ENCODE results near the gene SUMO3.

Gene SUMO3

GRCh38 chr21:44820851-44821250 is 3.0 kb upstream of the SUMO3 start:
- peaks cover 13% of the 10 kb centered on the region for H3K79me1 ChIP-seq (ENCODE audit: low read depth, low read length)
- peaks cover 0 to 3% (median 0%) of the 10 kb centered on the region in 3 experiments for H3K27me3 ChIP-seq (ENCODE audit: control insufficient read depth in 3 of 3, insufficient read depth in 3 of 3, low read depth in 1 of 3, low read length in 3 of 3)
- WGBS, 2 donors (ENCODE audit: extremely low coverage in 2 of 2, insufficient read length in 2 of 2, insufficient replicate concordance in 1 of 2) = no CpG with 5 or more reads among the region's 3 CpGs
- H3K27ac ChIP-seq (replicated peaks; ENCODE audit: low read length) = no peak overlapping the region
- no peak overlapping the region for H2AFZ ChIP-seq (ENCODE audit: low read length)
- no peak overlapping the region for H3K4me3 ChIP-seq (ENCODE audit: low read length in 2 of 2)
- no peak for DNase-seq (ENCODE audit: low spot score)
- H3K9me3 ChIP-seq (replicated peaks in 1 of 2; ENCODE audit: control insufficient read depth in 2 of 2, insufficient read depth in 1 of 2, low read depth in 1 of 2, low read length in 2 of 2) = peaks cover 20 to 30% of the 10 kb centered on the region in 2 donors
- H4K91ac ChIP-seq (ENCODE audit: low read depth, low read length, poor library complexity) = no peak overlapping the region
- no peak overlapping the region for H3K14ac ChIP-seq (ENCODE audit: low read length)
- H2BK15ac ChIP-seq (ENCODE audit: low read length) = no peak overlapping the region
- H2BK12ac ChIP-seq (ENCODE audit: low read length) = no peak overlapping the region
- no peak overlapping the region for H2BK120ac ChIP-seq (ENCODE audit: low read depth, low read length)
- no peaks in the 10 kb centered on the region for H3K36me3 ChIP-seq (replicated peaks in 1 of 2; ENCODE audit: control insufficient read depth in 2 of 2, insufficient read depth in 2 of 2, low read length in 2 of 2)
- H3K18ac ChIP-seq (ENCODE audit: low read length) = no peak overlapping the region
- H3K9ac ChIP-seq (ENCODE audit: low read depth, low read length, poor library complexity) = no peak overlapping the region
- H3K4ac ChIP-seq (ENCODE audit: low read length) = no peak overlapping the region
- peaks cover 0 to 7% of the 10 kb centered on the region in 2 donors for H3K4me1 ChIP-seq (ENCODE audit: control insufficient read depth in 2 of 2, insufficient read depth in 1 of 2, low read depth in 1 of 2, low read length in 2 of 2)
- no peak overlapping the region for H2AK5ac ChIP-seq (ENCODE audit: low read depth, low read length)
- H4K8ac ChIP-seq (ENCODE audit: low read depth, low read length) = no peak overlapping the region
- no peak overlapping the region for H2BK5ac ChIP-seq (ENCODE audit: low read length)
- H3K23ac ChIP-seq (ENCODE audit: low read depth, low read length, poor library complexity) = no peak overlapping the region
- H3K4me2 ChIP-seq (ENCODE audit: insufficient read depth, low read length, poor library complexity, severe bottlenecking) = no peak overlapping the region

- DNase-seq (ENCODE audit: low spot score) = no peak
- Histone ChIP-seq H3K14ac (ENCODE audit: low read length) (peak overlapping the region; percentile 12), H4K8ac (ENCODE audit: low read depth, low read length) (no peak overlapping the region), H3K23ac (ENCODE audit: low read depth, low read length, poor library complexity) (peak overlapping the region; percentile 91), H3K36me3 (replicated peaks in 1 of 2; ENCODE audit: control insufficient read depth in 2 of 2, insufficient read depth in 2 of 2, low read length in 2 of 2) (peaks cover 0 to 1% of the 10 kb centered on the region in 2 donors), H3K27me3 (ENCODE audit: control insufficient read depth in 3 of 3, insufficient read depth in 3 of 3, low read depth in 1 of 3, low read length in 3 of 3) (peaks cover 0 to 3% (median 0%) of the 10 kb centered on the region in 3 experiments), H3K4ac (ENCODE audit: low read length) (no peak overlapping the region), H3K9ac (ENCODE audit: low read depth, low read length, poor library complexity) (no peak overlapping the region), H2BK12ac (ENCODE audit: low read length) (no peak overlapping the region), H4K91ac (ENCODE audit: low read depth, low read length, poor library complexity) (no peak overlapping the region), H3K4me2 (ENCODE audit: insufficient read depth, low read length, poor library complexity, severe bottlenecking) (no peak overlapping the region), H3K9me3 (replicated peaks in 1 of 2; ENCODE audit: control insufficient read depth in 2 of 2, insufficient read depth in 1 of 2, low read depth in 1 of 2, low read length in 2 of 2) (peaks cover 20 to 30% of the 10 kb centered on the region in 2 donors), H3K27ac (replicated peaks; ENCODE audit: low read length) (no peak overlapping the region), H2BK120ac (ENCODE audit: low read depth, low read length) (no peak overlapping the region), H3K4me3 (ENCODE audit: low read length in 2 of 2) (no peak overlapping the region), H3K79me1 (ENCODE audit: low read depth, low read length) (peaks cover 21% of the 10 kb centered on the region), H2AK5ac (ENCODE audit: low read depth, low read length) (peak overlapping the region; percentile 98), H2BK5ac (ENCODE audit: low read length) (peak overlapping the region; percentile 53), H2AFZ (ENCODE audit: low read length) (no peak overlapping the region), H3K18ac (ENCODE audit: low read length) (no peak overlapping the region), H3K4me1 (ENCODE audit: control insufficient read depth in 2 of 2, insufficient read depth in 1 of 2, low read depth in 1 of 2, low read length in 2 of 2) (peaks cover 0 to 7% of the 10 kb centered on the region in 2 donors), H2BK15ac (ENCODE audit: low read length) (peak overlapping the region; percentile 96)
- WGBS, 2 donors (ENCODE audit: extremely low coverage in 2 of 2, insufficient read length in 2 of 2, insufficient replicate concordance in 1 of 2) = no CpG with 5 or more reads among the region's 33 CpGs
These were observed 1.7 kb upstream of the SUMO3 start for GRCh38 chr21:44819283-44820243.

GRCh38 chr21:44818640-44819011 is 764 bp upstream of the SUMO3 start:
- H3K23ac ChIP-seq (ENCODE audit: low read depth, low read length, poor library complexity) = peak overlapping the region; percentile 91
- H3K9me3 ChIP-seq (replicated peaks in 1 of 2; ENCODE audit: control insufficient read depth in 2 of 2, insufficient read depth in 1 of 2, low read depth in 1 of 2, low read length in 2 of 2) = peaks cover 20 to 30% of the 10 kb centered on the region in 2 donors
- peak overlapping the region; percentile 62 for H3K4me2 ChIP-seq (ENCODE audit: insufficient read depth, low read length, poor library complexity, severe bottlenecking)
- H3K4me3 ChIP-seq (ENCODE audit: low read length in 2 of 2) = peak overlapping the region; percentile 62 to 89
- peaks cover 0 to 7% of the 10 kb centered on the region in 2 donors for H3K4me1 ChIP-seq (ENCODE audit: control insufficient read depth in 2 of 2, insufficient read depth in 1 of 2, low read depth in 1 of 2, low read length in 2 of 2)
- H2BK120ac ChIP-seq (ENCODE audit: low read depth, low read length) = peak overlapping the region; percentile 87
- peak overlapping the region; percentile 97 for H3K18ac ChIP-seq (ENCODE audit: low read length)
- H3K4ac ChIP-seq (ENCODE audit: low read length) = peak overlapping the region; percentile 53
- peak overlapping the region; percentile 53 for H2BK5ac ChIP-seq (ENCODE audit: low read length)
- H3K36me3 ChIP-seq (replicated peaks in 1 of 2; ENCODE audit: control insufficient read depth in 2 of 2, insufficient read depth in 2 of 2, low read length in 2 of 2) = peaks cover 2 to 6% of the 10 kb centered on the region in 2 donors
- H3K27ac ChIP-seq (replicated peaks; ENCODE audit: low read length) = no peak overlapping the region
- no peak overlapping the region for H4K91ac ChIP-seq (ENCODE audit: low read depth, low read length, poor library complexity)
- no peak overlapping the region for H2BK12ac ChIP-seq (ENCODE audit: low read length)
- peak overlapping the region; percentile 96 for H2BK15ac ChIP-seq (ENCODE audit: low read length)
- peaks cover 0 to 3% (median 0%) of the 10 kb centered on the region in 3 experiments for H3K27me3 ChIP-seq (ENCODE audit: control insufficient read depth in 3 of 3, insufficient read depth in 3 of 3, low read depth in 1 of 3, low read length in 3 of 3)
- WGBS, 2 donors (ENCODE audit: extremely low coverage in 2 of 2, insufficient read length in 2 of 2, insufficient replicate concordance in 1 of 2) = no CpG with 5 or more reads among the region's 37 CpGs
- no peak overlapping the region for H3K9ac ChIP-seq (ENCODE audit: low read depth, low read length, poor library complexity)
- H4K8ac ChIP-seq (ENCODE audit: low read depth, low read length) = peak overlapping the region; percentile 17
- peak overlapping the region; percentile 82 for H3K14ac ChIP-seq (ENCODE audit: low read length)
- H2AFZ ChIP-seq (ENCODE audit: low read length) = peak overlapping the region; percentile 92
- DNase-seq (ENCODE audit: low spot score) = no peak
- H3K79me1 ChIP-seq (ENCODE audit: low read depth, low read length) = peaks cover 21% of the 10 kb centered on the region
- H2AK5ac ChIP-seq (ENCODE audit: low read depth, low read length) = peak overlapping the region; percentile 98

- Histone ChIP-seq H2BK15ac (ENCODE audit: low read length) (no peak overlapping the region), H3K9ac (ENCODE audit: low read depth, low read length, poor library complexity) (peak overlapping the region; percentile 93), H3K36me3 (replicated peaks in 1 of 2; ENCODE audit: control insufficient read depth in 2 of 2, insufficient read depth in 2 of 2, low read length in 2 of 2) (peaks cover 6 to 14% of the 10 kb centered on the region in 2 donors), H4K8ac (ENCODE audit: low read depth, low read length) (peak overlapping the region; percentile 86), H3K27me3 (ENCODE audit: control insufficient read depth in 3 of 3, insufficient read depth in 3 of 3, low read depth in 1 of 3, low read length in 3 of 3) (peaks cover 0 to 3% (median 0%) of the 10 kb centered on the region in 3 experiments), H3K23ac (ENCODE audit: low read depth, low read length, poor library complexity) (peak overlapping the region; percentile 91), H3K9me3 (replicated peaks in 1 of 2; ENCODE audit: control insufficient read depth in 2 of 2, insufficient read depth in 1 of 2, low read depth in 1 of 2, low read length in 2 of 2) (peaks cover 20 to 21% of the 10 kb centered on the region in 2 donors), H2BK120ac (ENCODE audit: low read depth, low read length) (no peak overlapping the region), H3K18ac (ENCODE audit: low read length) (peak overlapping the region; percentile 90), H4K91ac (ENCODE audit: low read depth, low read length, poor library complexity) (no peak overlapping the region), H2BK12ac (ENCODE audit: low read length) (no peak overlapping the region), H3K4me3 (ENCODE audit: low read length in 2 of 2) (peak overlapping the region; percentile 62 to 89), H3K14ac (ENCODE audit: low read length) (peak overlapping the region; percentile 21), H3K4me1 (ENCODE audit: control insufficient read depth in 2 of 2, insufficient read depth in 1 of 2, low read depth in 1 of 2, low read length in 2 of 2) (peaks cover 0 to 7% of the 10 kb centered on the region in 2 donors), H2AFZ (ENCODE audit: low read length) (peak overlapping the region; percentile 92), H3K4me2 (ENCODE audit: insufficient read depth, low read length, poor library complexity, severe bottlenecking) (peak overlapping the region; percentile 94), H3K4ac (ENCODE audit: low read length) (no peak overlapping the region), H3K27ac (replicated peaks; ENCODE audit: low read length) (peak overlapping the region; percentile 79), H2BK5ac (ENCODE audit: low read length) (peak overlapping the region; percentile 5), H2AK5ac (ENCODE audit: low read depth, low read length) (peak overlapping the region; percentile 75), H3K79me1 (ENCODE audit: low read depth, low read length) (peaks cover 24% of the 10 kb centered on the region)
- WGBS, 2 donors (ENCODE audit: extremely low coverage in 2 of 2, insufficient read length in 2 of 2, insufficient replicate concordance in 1 of 2) = no CpG with 5 or more reads among the region's 43 CpGs
- peak; percentile 87 for DNase-seq (ENCODE audit: low spot score)
These were observed 369 bp downstream of the SUMO3 start for GRCh38 chr21:44817506-44817880.
